ENCODE measurements around the gene SLC26A11. TPM values are rescaled to one million over a fixed set of nuclear protein-coding genes. Genes with fewer than 3 reads are reported as not detected.
"Not testable (repeated sequence)": the region's sequence is repeated elsewhere in the genome, so short reads cannot be mapped to it uniquely, and the experiment has no call there.

SLC26A11 gene
- total RNA-seq, 1 donor from 2014 or later: 6.7 TPM

DNA sequence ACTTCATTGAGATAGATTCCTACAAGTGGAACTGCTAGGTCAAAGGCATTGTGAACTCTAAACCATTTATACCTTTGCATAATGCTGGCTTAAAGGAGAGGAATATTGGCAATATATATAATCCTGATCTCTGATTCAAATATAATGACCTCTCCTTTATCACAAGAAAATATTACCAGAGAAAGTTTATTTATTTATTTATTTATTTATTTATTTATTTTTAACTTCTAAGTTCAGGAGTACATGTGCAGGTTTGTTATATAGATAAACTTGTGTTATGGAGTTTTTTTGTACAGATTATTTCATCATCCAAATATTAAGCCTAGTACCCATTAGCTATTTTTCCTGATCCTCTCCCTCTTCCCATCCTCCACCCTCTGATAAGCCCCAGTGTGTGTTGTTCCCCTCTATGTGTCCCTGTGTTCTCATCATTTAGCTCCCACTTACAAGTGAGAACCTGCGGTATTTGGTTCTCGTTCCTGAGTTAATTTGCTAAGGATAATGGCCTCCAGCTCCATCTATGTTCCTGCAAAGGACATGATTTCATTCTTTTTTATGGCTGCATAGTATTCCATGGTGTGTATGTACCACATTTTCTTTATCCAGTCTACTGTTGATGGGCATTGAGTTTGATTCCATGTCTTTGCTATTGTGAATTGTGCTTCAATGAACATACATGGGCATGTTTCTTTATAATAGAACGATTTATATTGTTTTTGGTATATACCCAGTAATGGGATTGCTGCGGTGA, 79.3 kb downstream of the SLC26A11 start:
- not testable (repeated sequence) for ATAC-seq; DNase-seq (ENCODE audit: low spot score)

DNA sequence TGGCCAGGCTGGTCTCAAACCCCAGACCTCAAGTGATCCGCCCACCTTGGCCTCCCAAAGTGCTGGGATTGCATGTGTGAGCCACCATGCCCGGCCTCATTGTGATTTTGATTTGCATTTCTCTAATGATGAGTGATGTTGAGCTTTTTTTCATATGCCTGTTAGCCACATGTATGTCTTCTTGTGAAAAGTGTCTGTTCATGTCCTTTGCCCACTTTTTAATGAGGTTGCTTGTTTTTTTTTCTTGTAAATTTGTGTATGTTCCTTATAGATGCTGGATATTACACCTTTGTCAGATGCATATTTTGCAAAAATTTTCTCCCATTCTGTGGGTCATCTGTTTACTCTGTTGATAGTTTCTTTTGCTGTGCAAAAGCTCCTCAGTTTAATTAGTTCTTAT, 80.5 kb downstream of the SLC26A11 start:
- not testable (repeated sequence) for DNase-seq (ENCODE audit: low spot score); ATAC-seq

Other genes starting within 250 kb of the SLC26A11 start
- gene TBC1D16, start 184.6 kb upstream of the SLC26A11 start, total RNA-seq: 16.4 TPM
- gene CCDC40, start 183.8 kb upstream of the SLC26A11 start, total RNA-seq: 6.8 TPM
- gene GAA, start 118.8 kb upstream of the SLC26A11 start, total RNA-seq: 50.6 TPM
- gene EIF4A3, start 73.3 kb upstream of the SLC26A11 start, total RNA-seq: 21.8 TPM
- gene CARD14, start 50.4 kb upstream of the SLC26A11 start, total RNA-seq: 0.23 TPM
- 25.6 TPM for gene SGSH, start 94 bp upstream of the SLC26A11 start, total RNA-seq
- 59.8 TPM for gene RNF213, start 40.4 kb downstream of the SLC26A11 start, total RNA-seq
- 15.6 TPM for gene ENDOV, start 194.7 kb downstream of the SLC26A11 start, total RNA-seq